GM21367 (cell line): Measurements from ENCODE around the gene DYNC2H1.
"Not testable (repeated sequence)": the region's sequence is repeated elsewhere in the genome, so short reads cannot be mapped to it uniquely, and the experiment has no call there.

Source experiments
- ATAC-seq: cut with Tn5 transposase; IDR thresholded peaks from one replicate; pipeline ENCODE4 v1.9.1; 2021; ENCODE audit not compliant: unreplicated experiment

The DYNC2H1 gene

GRCh38 chr11:103367650-103368049 lies 258.4 kb downstream of the DYNC2H1 start:
- no peak for ATAC-seq

GRCh38 chr11:103368145-103368544 lies 258.9 kb downstream of the DYNC2H1 start:
- no peak for ATAC-seq

- ATAC-seq: no peak
Observed at GRCh38 chr11:103370076-103370475, 260.9 kb downstream of the DYNC2H1 start.

GRCh38 chr11:103372906-103373305 lies 263.7 kb downstream of the DYNC2H1 start:
- ATAC-seq: no peak

GRCh38 chr11:103374227-103374626 lies 265.0 kb downstream of the DYNC2H1 start:
- ATAC-seq: not testable (repeated sequence)

- ATAC-seq: no peak
Observed at GRCh38 chr11:103378931-103379330, 269.7 kb downstream of the DYNC2H1 start.

- ATAC-seq: no peak
Observed at GRCh38 chr11:103380031-103380430, 270.8 kb downstream of the DYNC2H1 start.

GRCh38 chr11:103384652-103385051 lies 275.4 kb downstream of the DYNC2H1 start:
- ATAC-seq: no peak

GRCh38 chr11:103395612-103396011 lies 286.4 kb downstream of the DYNC2H1 start:
- ATAC-seq: no peak

GRCh38 chr11:103396237-103396636 lies 287.0 kb downstream of the DYNC2H1 start:
- no peak for ATAC-seq

GRCh38 chr11:103397369-103397768 lies 288.1 kb downstream of the DYNC2H1 start:
- ATAC-seq: no peak

GRCh38 chr11:103398829-103399228 lies 289.6 kb downstream of the DYNC2H1 start:
- ATAC-seq: no peak

GRCh38 chr11:103406357-103406756 lies 297.1 kb downstream of the DYNC2H1 start:
- ATAC-seq: no peak

GRCh38 chr11:103407641-103408040 lies 298.4 kb downstream of the DYNC2H1 start:
- ATAC-seq: no peak

- ATAC-seq: no peak
Observed at GRCh38 chr11:103413266-103413888, 304.2 kb downstream of the DYNC2H1 start.

GRCh38 chr11:103418014-103418413 lies 308.8 kb downstream of the DYNC2H1 start:
- ATAC-seq: no peak

GRCh38 chr11:103420593-103420992 lies 311.4 kb downstream of the DYNC2H1 start:
- peak; percentile 67 for ATAC-seq

GRCh38 chr11:103433386-103434072 lies 324.3 kb downstream of the DYNC2H1 start:
- ATAC-seq: no peak

GRCh38 chr11:103434073-103434411 lies 324.8 kb downstream of the DYNC2H1 start:
- no peak for ATAC-seq

GRCh38 chr11:103436131-103436770 lies 327.0 kb downstream of the DYNC2H1 start:
- ATAC-seq: no peak

- ATAC-seq: no peak
Observed at GRCh38 chr11:103441021-103441420, 331.8 kb downstream of the DYNC2H1 start.

- ATAC-seq: no peak
Observed at GRCh38 chr11:103448966-103449365, 339.7 kb downstream of the DYNC2H1 start.
